HG03460 (cell line): ENCODE data around the gene FCRLA.
"Not testable (repeated sequence)": the region's sequence is repeated elsewhere in the genome, so short reads cannot be mapped to it uniquely, and the experiment has no call there.

ENCODE experiments used
- ATAC-seq: cut with Tn5 transposase; IDR thresholded peaks from one replicate; pipeline ENCODE4 v1.9.1; 2021; ENCODE audit not compliant: unreplicated experiment

FCRLA gene

DNA sequence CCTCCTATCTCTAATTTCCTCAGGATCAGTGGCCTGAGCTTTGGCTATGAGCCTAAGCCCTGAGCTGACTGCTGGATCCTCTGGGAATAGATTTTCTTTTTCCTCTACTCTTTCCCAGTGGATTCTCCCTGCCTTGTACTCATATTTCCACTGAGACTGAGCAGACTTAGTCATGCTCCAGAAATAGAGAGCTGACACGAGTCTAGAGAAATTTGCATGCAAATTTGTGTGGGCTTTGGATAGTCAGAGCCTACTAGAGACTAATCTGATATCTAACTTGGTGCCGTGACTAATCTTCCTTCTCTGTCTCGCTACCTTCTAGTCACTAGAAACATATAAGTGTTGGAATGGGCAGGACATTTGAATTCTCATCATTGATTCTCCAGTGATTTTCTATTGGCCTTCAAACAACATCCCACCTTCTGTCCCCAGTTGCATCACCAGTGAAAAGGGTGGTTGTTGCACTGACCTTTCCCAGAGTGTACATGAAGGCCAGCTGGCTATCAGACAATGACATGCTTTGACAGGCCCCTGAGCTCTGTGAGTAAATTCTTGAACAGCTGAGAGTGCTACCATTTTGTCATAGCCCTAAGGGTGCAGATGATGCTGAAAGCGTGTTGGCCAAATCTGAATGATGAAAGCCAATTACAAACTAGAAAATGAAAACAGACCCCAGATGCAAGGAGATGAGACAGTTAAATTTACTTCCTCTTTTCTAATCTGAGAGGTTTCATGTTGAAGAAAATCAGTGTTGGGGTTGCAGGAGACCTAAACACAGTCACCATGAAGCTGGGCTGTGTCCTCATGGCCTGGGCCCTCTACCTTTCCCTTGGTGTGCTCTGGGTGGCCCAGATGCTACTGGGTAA, at the start of gene FCRLA:
Gene FCRLA, plus strand, starts transcription at position 748 of the 866 bp plus-strand sequence. Its CDS starts 36 bp downstream, at position 784.
- ATAC-seq = peak; percentile 64

- not testable (repeated sequence) for ATAC-seq
These were observed 48.5 kb upstream of the FCRLA start for GRCh38 chr1:161658524-161658923.

DNA sequence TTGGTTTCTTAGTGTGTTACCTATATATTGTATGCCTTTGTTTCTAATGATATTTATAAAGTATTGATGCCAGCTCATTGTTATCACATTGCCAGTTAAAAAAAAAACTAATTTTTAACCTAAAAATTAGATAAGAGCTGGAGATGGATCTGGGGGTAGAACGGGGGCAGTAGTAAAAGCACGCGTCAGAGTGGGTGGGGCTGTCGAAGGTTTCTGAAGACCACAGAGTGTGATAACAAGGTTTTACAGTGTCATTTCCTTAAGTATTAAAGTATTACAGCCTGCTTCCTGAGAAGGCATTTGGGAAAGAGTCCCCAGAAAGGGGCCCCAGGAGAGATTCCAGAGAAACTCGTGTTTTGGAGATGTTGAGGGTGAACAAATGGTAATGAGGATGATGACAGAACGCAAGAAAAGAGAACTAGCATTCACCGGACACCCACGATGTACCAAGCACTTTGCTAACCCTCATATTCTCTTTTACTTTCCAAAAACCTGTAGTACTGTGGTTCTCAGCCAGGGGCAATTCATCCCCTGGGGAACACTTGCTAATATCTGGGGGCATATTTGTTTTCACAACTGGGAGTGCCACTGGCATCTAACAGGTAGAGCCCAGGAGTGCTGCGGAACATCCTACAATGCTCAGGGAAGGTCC, 45.2 kb upstream of the FCRLA start:
- ATAC-seq = not testable (repeated sequence)

- ATAC-seq = peak; percentile 67
These were observed 44.2 kb upstream of the FCRLA start, which contains the start of gene FCGR2B for GRCh38 chr1:161662684-161663339. TSS of gene FCGR2B (plus strand) at chr1:161663143. CDS start at chr1:161663242, 99 bp downstream.

DNA sequence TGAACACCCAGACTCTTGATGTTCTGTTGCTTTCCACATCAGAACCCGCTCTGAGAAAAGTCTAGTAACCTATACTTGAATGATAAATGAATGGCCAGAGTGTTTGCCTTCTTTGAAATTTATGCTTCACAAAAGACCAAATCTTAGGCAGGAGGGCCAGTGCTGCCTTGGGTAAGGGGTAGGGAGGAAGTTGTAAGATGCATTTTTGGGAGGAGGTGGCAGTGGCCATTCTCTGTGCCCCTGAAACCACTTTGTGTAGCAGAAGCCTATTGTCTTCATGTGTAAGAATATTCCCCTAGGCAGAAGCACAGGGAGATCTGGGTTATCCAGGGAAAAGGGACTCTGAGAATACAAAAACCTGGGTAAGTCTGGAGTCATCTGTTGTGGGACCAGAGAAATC, 43.5 kb upstream of the FCRLA start:
- not testable (repeated sequence) for ATAC-seq

- not testable (repeated sequence) for ATAC-seq
These were observed 42.3 kb upstream of the FCRLA start for GRCh38 chr1:161664689-161665088.

DNA sequence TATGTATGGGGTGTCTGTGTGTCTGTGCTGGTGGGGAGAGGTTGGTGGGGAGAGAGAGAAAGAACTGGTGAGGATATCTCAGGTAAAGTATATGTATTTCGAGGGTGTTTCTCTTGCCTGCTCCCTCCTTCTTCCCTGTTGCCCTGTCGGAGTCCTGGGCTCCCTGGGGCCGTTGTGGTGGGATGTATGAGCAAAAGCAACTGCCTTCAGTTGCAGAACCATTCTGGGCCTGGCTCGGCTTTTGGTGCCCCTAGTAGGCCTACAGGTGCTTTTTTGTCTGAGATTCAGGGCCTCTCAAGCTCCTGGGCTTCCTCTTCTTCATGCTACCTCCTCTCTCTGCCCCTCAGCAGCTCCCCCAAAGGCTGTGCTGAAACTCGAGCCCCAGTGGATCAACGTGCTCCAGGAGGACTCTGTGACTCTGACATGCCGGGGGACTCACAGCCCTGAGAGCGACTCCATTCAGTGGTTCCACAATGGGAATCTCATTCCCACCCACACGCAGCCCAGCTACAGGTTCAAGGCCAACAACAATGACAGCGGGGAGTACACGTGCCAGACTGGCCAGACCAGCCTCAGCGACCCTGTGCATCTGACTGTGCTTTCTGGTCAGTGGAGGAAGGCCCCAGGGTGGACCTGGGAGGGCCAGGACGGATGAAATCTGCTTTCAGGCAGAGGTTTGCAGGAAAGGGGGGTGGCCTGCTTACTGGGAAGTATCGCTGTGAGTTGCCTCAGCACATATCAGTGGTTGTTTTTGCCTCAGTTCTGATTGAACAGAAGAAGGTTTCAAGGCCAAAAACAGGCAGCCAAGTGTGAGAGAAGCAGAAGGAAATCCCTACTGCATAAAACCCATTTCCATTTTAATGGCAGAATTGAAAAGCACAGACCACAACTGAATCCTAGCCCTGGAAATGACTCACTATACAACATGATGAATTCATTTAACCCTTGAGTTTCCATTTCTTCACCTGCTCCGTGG, 35.7 kb upstream of the FCRLA start:
- ATAC-seq = not testable (repeated sequence)

DNA sequence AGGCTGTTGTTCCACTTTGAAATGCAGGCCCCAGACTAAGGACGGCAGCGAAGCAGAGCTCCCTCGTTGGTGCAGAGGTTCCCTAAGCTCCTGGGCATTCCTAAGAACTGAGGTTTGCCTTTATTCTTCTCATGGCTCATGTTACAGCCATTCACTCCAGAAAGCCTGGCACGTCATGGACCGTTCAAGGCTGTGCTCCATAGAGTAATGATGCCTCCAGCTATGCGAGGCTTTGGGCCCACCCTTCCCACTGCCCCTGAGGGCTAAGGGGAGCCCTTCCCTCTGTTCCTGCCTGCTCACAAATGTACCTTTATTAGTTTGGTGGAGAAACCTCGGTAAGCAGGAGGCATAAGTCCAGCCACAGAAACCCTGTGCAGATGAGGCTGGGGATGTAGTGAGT, 33.6 kb upstream of the FCRLA start:
- not testable (repeated sequence) for ATAC-seq

- ATAC-seq = not testable (repeated sequence)
These were observed 32.6 kb upstream of the FCRLA start for GRCh38 chr1:161674447-161674846.

GRCh38 chr1:161674908-161675307, 32.1 kb upstream of the FCRLA start:
- not testable (repeated sequence) for ATAC-seq

- ATAC-seq = no peak
These were observed 30.6 kb upstream of the FCRLA start for GRCh38 chr1:161676441-161676840.

GRCh38 chr1:161676958-161677689, 29.9 kb upstream of the FCRLA start:
- no peak for ATAC-seq

DNA sequence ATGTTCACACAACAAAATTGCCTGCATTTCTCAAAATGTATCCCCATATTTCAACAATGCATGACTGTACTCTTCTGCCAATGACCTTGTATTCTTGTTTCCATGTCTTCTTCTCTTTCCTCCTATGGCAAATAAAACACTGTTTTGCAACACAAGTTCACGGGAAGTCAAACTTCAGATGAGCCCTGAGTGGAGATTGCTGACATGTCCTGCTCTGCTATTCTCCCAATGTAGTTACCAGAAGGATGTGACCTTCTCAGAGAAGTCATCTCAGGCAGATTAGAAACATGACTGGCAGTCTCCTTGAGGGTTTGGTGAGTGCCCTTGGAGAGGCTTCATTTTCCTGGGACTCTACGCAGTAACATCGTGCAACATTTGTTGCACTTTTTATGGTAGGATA, 28.5 kb upstream of the FCRLA start:
- ATAC-seq = no peak

GRCh38 chr1:161681879-161682278, 25.1 kb upstream of the FCRLA start:
- ATAC-seq = no peak

GRCh38 chr1:161688946-161689345, 18.1 kb upstream of the FCRLA start:
- ATAC-seq = no peak

DNA sequence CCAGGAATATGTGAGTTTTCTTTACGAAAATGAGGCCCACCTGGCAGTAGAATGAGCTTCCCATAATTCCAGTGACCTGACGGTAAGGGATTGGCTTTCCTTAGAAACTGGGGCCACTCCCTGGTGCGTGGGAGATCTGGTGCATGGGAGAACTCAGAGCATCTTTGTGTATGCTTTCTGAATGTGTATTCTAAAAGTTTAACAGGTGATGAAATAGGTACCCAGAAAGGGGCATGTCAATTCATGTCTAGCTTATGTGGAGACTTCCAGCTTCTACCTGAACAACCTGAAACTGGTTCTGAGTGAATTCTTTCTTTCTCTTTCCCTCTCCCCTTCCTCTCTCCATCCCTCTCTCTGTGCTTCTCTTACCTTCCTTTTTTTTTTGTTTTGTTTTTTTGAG, 15.2 kb upstream of the FCRLA start:
- no peak for ATAC-seq

DNA sequence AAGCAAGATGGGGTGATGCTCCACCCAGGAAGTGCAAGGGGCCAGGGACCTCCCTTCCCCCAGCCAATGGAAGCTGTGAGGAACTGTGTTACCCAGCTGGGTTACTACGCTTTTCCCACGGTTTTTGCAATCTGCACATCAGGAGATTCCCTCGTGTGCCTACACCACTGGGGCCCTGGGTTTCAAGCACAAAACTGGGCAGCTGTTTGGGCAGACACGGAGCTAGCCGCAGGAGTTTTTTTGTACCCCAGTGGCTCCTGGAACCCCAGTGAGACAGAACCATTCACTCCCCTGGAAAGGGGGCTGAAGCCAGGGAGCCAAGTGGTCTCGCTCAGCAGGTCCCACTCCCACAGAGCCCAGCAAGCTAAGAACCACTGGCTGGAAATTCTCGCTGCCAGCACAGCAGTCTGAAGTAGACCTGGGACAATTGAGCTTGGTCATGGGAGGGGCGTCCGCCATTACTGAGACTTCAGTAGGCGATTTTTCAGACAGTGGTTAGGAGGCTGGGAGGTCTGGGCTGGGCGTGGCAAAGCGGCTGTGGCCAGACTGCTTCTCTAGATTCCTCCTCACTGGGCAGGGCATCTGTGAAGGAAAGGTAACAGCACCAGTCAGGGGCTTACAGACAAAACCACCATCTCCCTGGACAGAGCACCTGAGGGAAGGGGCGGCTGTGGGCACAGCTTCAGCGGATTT, 13.9 kb upstream of the FCRLA start:
- not testable (repeated sequence) for ATAC-seq

- ATAC-seq = not testable (repeated sequence)
These were observed 8.7 kb upstream of the FCRLA start for GRCh38 chr1:161698302-161698701.

DNA sequence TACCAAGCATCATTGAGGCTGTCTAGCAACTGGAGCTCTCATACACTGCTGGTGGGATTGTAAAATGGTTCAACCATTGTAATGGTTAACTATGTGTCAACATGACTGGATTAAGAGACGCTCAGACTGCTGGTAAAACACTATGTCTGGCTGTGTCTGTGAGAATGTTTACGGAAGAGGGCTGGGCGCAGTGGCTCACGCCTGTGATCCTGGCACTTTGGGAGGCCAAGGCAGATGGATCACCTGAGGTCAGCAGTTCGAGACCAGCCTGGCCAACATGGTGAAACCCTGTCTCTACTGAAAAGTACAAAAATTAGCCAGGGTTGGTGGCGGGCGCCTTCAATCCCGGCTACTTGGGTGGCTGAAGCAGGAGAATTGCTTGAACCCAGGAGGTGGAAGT, 4.8 kb upstream of the FCRLA start:
- no peak for ATAC-seq
